OCI-LY7 (cell line): Measurements from ENCODE around the gene PLEKHA3.

ENCODE experiments used
- CTCF ChIP-seq: fragments of 200-600 bp; sonication (generic); conservative IDR thresholded peaks from 2 replicates; pipeline ENCODE4 v1.5.1; 2014; ENCODE audit warnings: mild to moderate bottlenecking, antibody characterized with exemption, low read length, moderate library complexity, mixed read lengths
- EZH2phosphoT487 ChIP-seq: fragments of 200-600 bp; sonication (generic); IDR thresholded peaks from 2 replicates; pipeline ENCODE4 v1.6.1; 2018; ENCODE audit warnings: low read depth, borderline replicate concordance, mild to moderate bottlenecking, mixed run types, antibody characterized with exemption, low read length, moderate library complexity, mixed read lengths

GRCh38 chr2:178517496-178517895, 37.2 kb downstream of the PLEKHA3 start:
- TF ChIP-seq CTCF (no peak), EZH2phosphoT487 (no peak)
